WTC11 (cell line): ENCODE results near the gene PTH1R. TPM values are rescaled to one million over a fixed set of nuclear protein-coding genes. Genes with fewer than 3 reads are reported as not detected.

Experiments
- ATAC-seq: fragments of 200-7000 bp; cut with Tn5 transposase; 2 replicates; pipeline ENCODE4 v1.10.0; 2021; ENCODE audit warnings: mild to moderate bottlenecking, moderate library complexity
- CTCF ChIA-PET: fragments of 300-600 bp; sonication (Branson Sonifier 250); formaldehyde crosslinking; loops from one replicate; lab custom pipeline; 2021; ENCODE audit warnings: antibody characterized with exemption; lab: Charles Lee
- POLR2A ChIA-PET: fragments of 350-600 bp; sonication (Branson Sonifier 250); formaldehyde crosslinking; loops from one replicate; lab custom pipeline; 2021; ENCODE audit warnings: antibody characterized with exemption; lab: Charles Lee
- DNase-seq: peaks from one replicate; pipeline ENCODE4 v3.0.0; 2021; ENCODE audit warnings: low spot score
- H3K27ac Mint-ChIP-seq: 2 replicates; pipeline ENCODE4 v1.8.0; 2021; ENCODE audit warnings: mixed read lengths
- H3K27me3 Mint-ChIP-seq: 2 replicates; pipeline ENCODE4 v1.8.0; 2021; ENCODE audit warnings: low read depth, mild to moderate bottlenecking, moderate library complexity, mixed read lengths
- H3K36me3 Mint-ChIP-seq: 2 replicates; pipeline ENCODE4 v1.8.0; 2021; ENCODE audit warnings: mixed read lengths
- H3K4me1 Mint-ChIP-seq: 2 replicates; pipeline ENCODE4 v1.8.0; 2022; ENCODE audit warnings: mixed read lengths
- H3K4me3 Mint-ChIP-seq: 2 replicates; pipeline ENCODE4 v1.8.0; 2021; ENCODE audit warnings: mild to moderate bottlenecking, moderate library complexity, mixed read lengths
- H3K9me3 Mint-ChIP-seq: 2 replicates; pipeline ENCODE4 v1.8.0; 2021; ENCODE audit warnings: mixed read lengths
- ETV6 ChIP-seq: sonication (generic); formaldehyde crosslinking; IDR thresholded peaks from 2 replicates; pipeline ENCODE4 v1.8.1; 2022; ENCODE audit warnings: mild to moderate bottlenecking, missing genetic modification reagents
- FOXJ3 ChIP-seq: sonication (generic); formaldehyde crosslinking; IDR thresholded peaks from 2 replicates; pipeline ENCODE4 v1.9.0; 2021; ENCODE audit warnings: missing genetic modification reagents, mild to moderate bottlenecking, borderline replicate concordance
- FOXP1 ChIP-seq: sonication (generic); formaldehyde crosslinking; IDR thresholded peaks from 2 replicates; pipeline ENCODE4 v1.8.0; 2022; ENCODE audit warnings: missing genetic modification reagents, mild to moderate bottlenecking, moderate library complexity, borderline replicate concordance
- GRHL2 ChIP-seq: fragments of 250-450 bp; sonication (Bioruptor Pico); IDR thresholded peaks from 2 replicates; pipeline ENCODE4 v1.8.0; 2022; ENCODE audit warnings: mild to moderate bottlenecking, moderate library complexity; ENCODE audit not compliant: insufficient replicate concordance, severe bottlenecking
- HMGA2 ChIP-seq: fragments of 250-450 bp; sonication (Bioruptor Pico); IDR thresholded peaks from 2 replicates; pipeline ENCODE4 v1.4.0; 2021; ENCODE audit warnings: mild to moderate bottlenecking, moderate library complexity
- MXD4 ChIP-seq: fragments of 250-450 bp; sonication (Bioruptor Pico); IDR thresholded peaks from 2 replicates; pipeline ENCODE4 v1.8.0; 2021; ENCODE audit warnings: mild to moderate bottlenecking, moderate library complexity, borderline replicate concordance
- NR1H2 ChIP-seq: sonication (generic); formaldehyde crosslinking; IDR thresholded peaks from 2 replicates; pipeline ENCODE4 v1.9.0; 2021; ENCODE audit warnings: mild to moderate bottlenecking, moderate library complexity, missing genetic modification reagents
- ZBTB21 ChIP-seq: sonication (generic); formaldehyde crosslinking; IDR thresholded peaks from 2 replicates; pipeline ENCODE4 v1.8.1; 2023; ENCODE audit warnings: mild to moderate bottlenecking, missing genetic modification reagents, borderline replicate concordance
- ZNF121 ChIP-seq: sonication (generic); formaldehyde crosslinking; IDR thresholded peaks from 2 replicates; pipeline ENCODE4 v1.8.0; 2023; ENCODE audit warnings: missing genetic modification reagents
- ZNF317 ChIP-seq: sonication (generic); formaldehyde crosslinking; IDR thresholded peaks from 2 replicates; pipeline ENCODE4 v1.8.1; 2023; ENCODE audit warnings: low read depth, mild to moderate bottlenecking, moderate library complexity, missing genetic modification reagents, borderline replicate concordance
- total RNA-seq: library from RNA; stranded (reverse); gene quantifications from 3 replicates; pipeline ENCODE4 v1.2.3, GENCODE V29; 2021
- TF ChIP-seq, protein P1 (sequence below): sonication (generic); formaldehyde crosslinking; IDR thresholded peaks from 2 replicates; pipeline ENCODE4 v1.8.0; 2022; ENCODE audit warnings: missing genetic modification reagents
- TF ChIP-seq, protein P2 (sequence below): fragments of 250-450 bp; sonication (Bioruptor Pico); conservative IDR thresholded peaks from 2 replicates; pipeline ENCODE4 v1.9.0; 2021; ENCODE audit warnings: mild to moderate bottlenecking
- TF ChIP-seq, protein P3 (sequence below): sonication (generic); formaldehyde crosslinking; IDR thresholded peaks from 2 replicates; pipeline ENCODE4 v1.8.1; 2023; ENCODE audit warnings: mild to moderate bottlenecking, missing genetic modification reagents, moderate library complexity
- TF ChIP-seq, protein P4 (sequence below): fragments of 250-450 bp; sonication (Bioruptor Pico); IDR thresholded peaks from 2 replicates; pipeline ENCODE4 v2.1.2; 2022; ENCODE audit warnings: mild to moderate bottlenecking, moderate library complexity
- TF ChIP-seq, protein P5 (sequence below): sonication (generic); formaldehyde crosslinking; IDR thresholded peaks from 2 replicates; pipeline ENCODE4 v1.8.1; 2022; ENCODE audit warnings: mild to moderate bottlenecking, missing genetic modification reagents, moderate library complexity, borderline replicate concordance
- TF ChIP-seq, protein P6 (sequence below): sonication (generic); formaldehyde crosslinking; IDR thresholded peaks from 2 replicates; pipeline ENCODE4 v1.8.0; 2022; ENCODE audit warnings: mild to moderate bottlenecking, missing genetic modification reagents
- TF ChIP-seq, protein P7 (sequence below): sonication (generic); formaldehyde crosslinking; IDR thresholded peaks from 2 replicates; pipeline ENCODE4 v1.8.0; 2022; ENCODE audit warnings: mild to moderate bottlenecking, missing genetic modification reagents

The PTH1R gene
- total RNA-seq, 1 experiment from 2014 or later, result 12.0 TPM

DNA sequence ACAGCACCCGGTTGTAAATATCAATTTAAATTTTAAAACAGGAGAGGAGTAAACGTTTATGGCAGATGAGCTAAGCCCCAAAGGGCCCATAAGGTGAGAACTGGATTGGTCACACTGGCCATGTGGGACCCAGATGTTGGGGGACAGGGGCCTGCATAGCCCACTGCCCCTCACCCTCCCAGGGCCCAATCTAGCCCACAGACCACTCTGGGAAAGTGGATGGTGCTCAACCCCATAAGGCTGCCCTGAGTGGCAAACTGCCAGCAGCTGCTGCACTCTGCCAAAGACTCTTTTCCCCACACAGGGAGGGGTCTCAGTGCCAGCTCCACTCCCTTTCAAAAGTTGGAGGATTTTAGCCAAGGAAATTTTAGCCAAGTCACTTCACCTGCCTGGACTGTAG lies 56.6 kb downstream of the PTH1R start (continued):
- TF ChIP-seq, protein P1, sequence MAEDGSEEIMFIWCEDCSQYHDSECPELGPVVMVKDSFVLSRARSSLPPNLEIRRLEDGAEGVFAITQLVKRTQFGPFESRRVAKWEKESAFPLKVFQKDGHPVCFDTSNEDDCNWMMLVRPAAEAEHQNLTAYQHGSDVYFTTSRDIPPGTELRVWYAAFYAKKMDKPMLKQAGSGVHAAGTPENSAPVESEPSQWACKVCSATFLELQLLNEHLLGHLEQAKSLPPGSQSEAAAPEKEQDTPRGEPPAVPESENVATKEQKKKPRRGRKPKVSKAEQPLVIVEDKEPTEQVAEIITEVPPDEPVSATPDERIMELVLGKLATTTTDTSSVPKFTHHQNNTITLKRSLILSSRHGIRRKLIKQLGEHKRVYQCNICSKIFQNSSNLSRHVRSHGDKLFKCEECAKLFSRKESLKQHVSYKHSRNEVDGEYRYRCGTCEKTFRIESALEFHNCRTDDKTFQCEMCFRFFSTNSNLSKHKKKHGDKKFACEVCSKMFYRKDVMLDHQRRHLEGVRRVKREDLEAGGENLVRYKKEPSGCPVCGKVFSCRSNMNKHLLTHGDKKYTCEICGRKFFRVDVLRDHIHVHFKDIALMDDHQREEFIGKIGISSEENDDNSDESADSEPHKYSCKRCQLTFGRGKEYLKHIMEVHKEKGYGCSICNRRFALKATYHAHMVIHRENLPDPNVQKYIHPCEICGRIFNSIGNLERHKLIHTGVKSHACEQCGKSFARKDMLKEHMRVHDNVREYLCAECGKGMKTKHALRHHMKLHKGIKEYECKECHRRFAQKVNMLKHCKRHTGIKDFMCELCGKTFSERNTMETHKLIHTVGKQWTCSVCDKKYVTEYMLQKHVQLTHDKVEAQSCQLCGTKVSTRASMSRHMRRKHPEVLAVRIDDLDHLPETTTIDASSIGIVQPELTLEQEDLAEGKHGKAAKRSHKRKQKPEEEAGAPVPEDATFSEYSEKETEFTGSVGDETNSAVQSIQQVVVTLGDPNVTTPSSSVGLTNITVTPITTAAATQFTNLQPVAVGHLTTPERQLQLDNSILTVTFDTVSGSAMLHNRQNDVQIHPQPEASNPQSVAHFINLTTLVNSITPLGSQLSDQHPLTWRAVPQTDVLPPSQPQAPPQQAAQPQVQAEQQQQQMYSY, result no peak
- TF ChIP-seq NR1H2 (CRISPR knock-in tag), result no peak

DNA sequence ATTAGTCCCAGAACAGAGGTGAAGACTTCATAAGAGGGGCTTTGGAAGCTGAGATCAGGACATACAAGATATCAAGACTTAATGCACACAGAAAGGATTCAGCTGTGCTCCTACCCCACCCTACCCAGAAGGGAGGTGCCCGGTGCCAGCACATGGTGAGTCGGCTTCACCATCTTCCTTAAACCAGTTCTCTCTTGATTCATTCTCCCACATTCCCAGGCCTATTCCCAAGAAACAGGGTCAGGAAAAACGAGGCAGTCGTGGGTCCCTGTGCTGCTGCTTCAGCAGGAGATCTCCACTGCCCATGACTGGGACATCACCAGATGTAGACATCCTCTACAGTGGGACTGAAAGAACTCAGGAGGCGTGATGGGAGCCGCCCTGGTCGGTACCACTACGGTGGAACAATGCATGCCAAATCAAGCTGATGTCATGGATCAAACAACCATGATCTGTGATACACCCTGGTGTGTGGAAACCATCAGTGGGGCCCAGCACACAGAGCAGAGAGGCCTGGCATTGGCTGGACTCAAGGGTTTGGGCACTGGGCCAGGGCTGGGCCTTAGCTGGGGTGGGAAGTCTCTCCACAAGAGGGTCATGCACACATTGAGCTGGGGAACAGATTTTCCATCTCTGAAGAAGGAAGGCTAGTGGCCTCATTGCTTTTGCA lies 57.1 kb downstream of the PTH1R start:
- no peak for ATAC-seq
- no peaks in the 10 kb centered on the region for H3K27me3 Mint-ChIP-seq
- TF ChIP-seq FOXP1 (CRISPR knock-in tag) (no peak), GRHL2 (CRISPR knock-in tag) (no peak), MXD4 (CRISPR knock-in tag) (no peak), ETV6 (CRISPR knock-in tag) (no peak), ZBTB21 (CRISPR knock-in tag) (no peak), FOXJ3 (CRISPR knock-in tag) (no peak), HMGA2 (CRISPR knock-in tag) (no peak), ZNF121 (CRISPR knock-in tag) (no peak), ZNF317 (CRISPR knock-in tag) (no peak)
- TF ChIP-seq, protein P2, sequence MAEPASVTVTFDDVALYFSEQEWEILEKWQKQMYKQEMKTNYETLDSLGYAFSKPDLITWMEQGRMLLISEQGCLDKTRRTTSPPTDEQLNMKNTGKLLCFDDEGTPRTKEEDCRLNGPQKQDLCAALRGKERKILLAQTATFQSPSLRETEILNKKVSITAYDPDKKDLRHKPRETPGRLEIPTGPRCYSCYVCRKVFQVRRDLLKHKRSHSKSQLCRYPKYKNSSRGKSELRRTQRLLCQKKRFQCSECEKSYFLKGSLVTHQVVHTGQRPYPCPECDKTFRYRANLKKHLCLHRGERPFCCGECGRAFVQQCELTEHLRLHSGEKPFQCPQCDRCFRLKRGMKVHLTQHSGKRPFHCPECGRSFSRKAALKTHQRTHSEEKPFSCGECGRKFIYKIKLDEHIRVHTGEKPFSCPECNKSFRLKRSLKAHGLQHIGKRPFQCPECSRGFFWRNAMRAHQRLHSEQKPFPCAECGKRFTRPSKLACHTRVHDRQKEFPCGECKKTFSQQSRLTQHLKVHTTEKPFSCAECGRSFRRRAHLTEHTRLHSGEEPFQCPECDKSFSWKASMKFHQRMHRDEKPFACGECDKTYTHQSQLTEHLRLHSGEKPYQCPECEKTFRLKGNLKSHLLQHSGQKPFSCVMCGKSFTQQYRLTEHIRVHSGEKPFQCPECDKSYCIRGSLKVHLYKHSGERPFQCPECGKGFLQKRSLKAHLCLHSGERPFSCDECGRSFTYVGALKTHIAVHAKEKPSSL (CRISPR knock-in tag), result no peak
- TF ChIP-seq, protein P3, sequence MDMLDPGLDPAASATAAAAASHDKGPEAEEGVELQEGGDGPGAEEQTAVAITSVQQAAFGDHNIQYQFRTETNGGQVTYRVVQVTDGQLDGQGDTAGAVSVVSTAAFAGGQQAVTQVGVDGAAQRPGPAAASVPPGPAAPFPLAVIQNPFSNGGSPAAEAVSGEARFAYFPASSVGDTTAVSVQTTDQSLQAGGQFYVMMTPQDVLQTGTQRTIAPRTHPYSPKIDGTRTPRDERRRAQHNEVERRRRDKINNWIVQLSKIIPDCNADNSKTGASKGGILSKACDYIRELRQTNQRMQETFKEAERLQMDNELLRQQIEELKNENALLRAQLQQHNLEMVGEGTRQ (CRISPR knock-in tag), result no peak
- TF ChIP-seq, protein P4, sequence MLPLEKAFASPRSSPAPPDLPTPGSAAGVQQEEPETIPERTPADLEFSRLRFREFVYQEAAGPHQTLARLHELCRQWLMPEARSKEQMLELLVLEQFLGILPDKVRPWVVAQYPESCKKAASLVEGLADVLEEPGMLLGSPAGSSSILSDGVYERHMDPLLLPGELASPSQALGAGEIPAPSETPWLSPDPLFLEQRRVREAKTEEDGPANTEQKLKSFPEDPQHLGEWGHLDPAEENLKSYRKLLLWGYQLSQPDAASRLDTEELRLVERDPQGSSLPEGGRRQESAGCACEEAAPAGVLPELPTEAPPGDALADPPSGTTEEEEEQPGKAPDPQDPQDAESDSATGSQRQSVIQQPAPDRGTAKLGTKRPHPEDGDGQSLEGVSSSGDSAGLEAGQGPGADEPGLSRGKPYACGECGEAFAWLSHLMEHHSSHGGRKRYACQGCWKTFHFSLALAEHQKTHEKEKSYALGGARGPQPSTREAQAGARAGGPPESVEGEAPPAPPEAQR (CRISPR knock-in tag), result no peak
- TF ChIP-seq, protein P1, result no peak
- TF ChIP-seq, protein P5, sequence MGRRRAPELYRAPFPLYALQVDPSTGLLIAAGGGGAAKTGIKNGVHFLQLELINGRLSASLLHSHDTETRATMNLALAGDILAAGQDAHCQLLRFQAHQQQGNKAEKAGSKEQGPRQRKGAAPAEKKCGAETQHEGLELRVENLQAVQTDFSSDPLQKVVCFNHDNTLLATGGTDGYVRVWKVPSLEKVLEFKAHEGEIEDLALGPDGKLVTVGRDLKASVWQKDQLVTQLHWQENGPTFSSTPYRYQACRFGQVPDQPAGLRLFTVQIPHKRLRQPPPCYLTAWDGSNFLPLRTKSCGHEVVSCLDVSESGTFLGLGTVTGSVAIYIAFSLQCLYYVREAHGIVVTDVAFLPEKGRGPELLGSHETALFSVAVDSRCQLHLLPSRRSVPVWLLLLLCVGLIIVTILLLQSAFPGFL (CRISPR knock-in tag), result no peak
- TF ChIP-seq, protein P6, sequence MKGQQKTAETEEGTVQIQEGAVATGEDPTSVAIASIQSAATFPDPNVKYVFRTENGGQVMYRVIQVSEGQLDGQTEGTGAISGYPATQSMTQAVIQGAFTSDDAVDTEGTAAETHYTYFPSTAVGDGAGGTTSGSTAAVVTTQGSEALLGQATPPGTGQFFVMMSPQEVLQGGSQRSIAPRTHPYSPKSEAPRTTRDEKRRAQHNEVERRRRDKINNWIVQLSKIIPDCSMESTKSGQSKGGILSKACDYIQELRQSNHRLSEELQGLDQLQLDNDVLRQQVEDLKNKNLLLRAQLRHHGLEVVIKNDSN (CRISPR knock-in tag), result no peak
- TF ChIP-seq, protein P7, sequence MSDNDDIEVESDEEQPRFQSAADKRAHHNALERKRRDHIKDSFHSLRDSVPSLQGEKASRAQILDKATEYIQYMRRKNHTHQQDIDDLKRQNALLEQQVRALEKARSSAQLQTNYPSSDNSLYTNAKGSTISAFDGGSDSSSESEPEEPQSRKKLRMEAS, result no peak
- TF ChIP-seq, all 79 proteins: peak for 0
- POLR2A ChIA-PET, result interaction anchor here (0.8 to 1.0 kb wide), 2 partner anchors 42 to 63 kb away, joined by 3 read pairs; partner anchors contain the start of gene CCDC12
- Mint-ChIP-seq H3K9me3 (no peaks in the 10 kb centered on the region), H3K36me3 (peaks cover 9% of the 10 kb centered on the region; the same call in 1 of the 2 replicates), H3K4me1 (peaks cover 31% of the 10 kb centered on the region), H3K4me3 (no peak overlapping the region), H3K27ac (peak overlapping the region; percentile 91; the same call in 1 of the 2 replicates)
- CTCF ChIA-PET, result interaction anchor here (0.5 to 4.1 kb wide), 9 partner anchors 9 to 1892 kb away, joined by 3 to 39 read pairs (median 6); partner anchors contain the start of gene NBEAL2
- no peak for DNase-seq
